ENCODE results near the gene MADCAM1. TPM values are rescaled to one million over a fixed set of nuclear protein-coding genes. Genes with fewer than 3 reads are reported as not detected.

Gene MADCAM1
- total RNA-seq, 4 donors from 2014 or later, result 0.56 to 3.1 TPM; not detected in 2

- 83 to 92% methylated on average over 18 to 20 of the region's 22 CpGs for WGBS, 2 donors
- TF ChIP-seq CTCF (IDR thresholded peaks at IDR 0.05) (no peak), POLR2A (IDR thresholded peaks at IDR 0.05) (no peak)
- intact Hi-C loops (cut with DNase I), result no loop called here
Measured at GRCh38 chr19:453606-454005, 42.7 kb upstream of the MADCAM1 start.

GRCh38 chr19:455031-455705 lies 41.1 kb upstream of the MADCAM1 start:
- Histone ChIP-seq H3K4me3 (replicated peaks in 1 of 3) (no peak overlapping the region), H3K27me3 (no peaks in the 10 kb centered on the region), H3K4me1 (peaks cover 0 to 4% of the 10 kb centered on the region in 2 donors), H3K36me3 (no peaks in the 10 kb centered on the region), H3K9me3 (no peaks in the 10 kb centered on the region), H3K27ac (no peak overlapping the region)
- TF ChIP-seq CTCF (IDR thresholded peaks at IDR 0.05), result no peak
- TF ChIP-seq POLR2A (IDR thresholded peaks at IDR 0.05), result no peak
- intact Hi-C loops (cut with DNase I), result no loop called here
- WGBS, 2 donors, result 97 to 99% methylated on average over 27 to 38 of the region's 39 CpGs
- no peak for DNase-seq

More at GRCh38 chr19:453606-454005, 42.7 kb upstream of the MADCAM1 start:
- no peak overlapping the region for H3K27ac ChIP-seq
- DNase-seq, result no peak
- no peaks in the 10 kb centered on the region for H3K27me3 ChIP-seq
- no peaks in the 10 kb centered on the region for H3K36me3 ChIP-seq
- no peak overlapping the region for H3K4me3 ChIP-seq (replicated peaks in 1 of 3)
- no peaks in the 10 kb centered on the region for H3K9me3 ChIP-seq
- no peaks in the 10 kb centered on the region for H3K4me1 ChIP-seq

GRCh38 chr19:455851-456546 lies 40.3 kb upstream of the MADCAM1 start:
- H3K9me3 ChIP-seq, result no peaks in the 10 kb centered on the region
- no peak overlapping the region for H3K27ac ChIP-seq
- no peak overlapping the region for H3K4me3 ChIP-seq (replicated peaks in 1 of 3)
- no peak for TF ChIP-seq CTCF (IDR thresholded peaks at IDR 0.05)
- TF ChIP-seq POLR2A (IDR thresholded peaks at IDR 0.05), result no peak
- peaks cover 0 to 4% of the 10 kb centered on the region in 2 donors for H3K4me1 ChIP-seq
- 88 to 92% methylated on average over 19 to 24 of the region's 31 CpGs for WGBS, 2 donors
- intact Hi-C loops (cut with DNase I), result no loop called here
- no peaks in the 10 kb centered on the region for H3K27me3 ChIP-seq
- H3K36me3 ChIP-seq, result no peaks in the 10 kb centered on the region
- DNase-seq, result no peak

- no peaks in the 10 kb centered on the region for H3K36me3 ChIP-seq
- no peak overlapping the region for H3K4me3 ChIP-seq (replicated peaks in 1 of 3)
- no peaks in the 10 kb centered on the region for H3K9me3 ChIP-seq
- WGBS, 2 donors, result 86 to 94% methylated on average over 17 to 18 of the region's 18 CpGs
- intact Hi-C loops (cut with DNase I), result no loop called here
- H3K27me3 ChIP-seq, result no peaks in the 10 kb centered on the region
- H3K4me1 ChIP-seq, result peaks cover 4 to 6% of the 10 kb centered on the region in 2 donors
- H3K27ac ChIP-seq, result no peak overlapping the region
- TF ChIP-seq CTCF (IDR thresholded peaks at IDR 0.05) (no peak), POLR2A (IDR thresholded peaks at IDR 0.05) (no peak)
- DNase-seq, result no peak
Measured at GRCh38 chr19:456547-457110, 39.7 kb upstream of the MADCAM1 start.

DNA sequence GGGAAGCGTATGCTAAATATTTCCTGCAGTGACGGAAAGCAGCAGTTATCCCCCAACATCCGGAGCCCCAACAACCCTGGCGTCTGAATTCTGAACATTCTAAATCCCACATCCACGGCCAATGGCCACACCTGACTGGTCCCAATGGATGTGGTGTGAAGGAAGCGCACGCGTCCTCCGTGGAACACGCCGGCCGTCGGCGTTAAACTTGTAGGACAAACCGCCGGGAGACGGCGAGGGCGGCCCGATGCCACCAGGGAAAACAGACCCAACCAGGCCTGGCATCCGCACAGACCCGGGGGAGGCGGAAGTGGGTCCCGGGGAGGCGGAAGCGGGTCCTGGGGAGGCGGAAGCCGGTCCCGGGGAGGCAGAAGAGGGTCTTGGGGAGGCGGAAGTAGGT lies 38.6 kb upstream of the MADCAM1 start:
- TF ChIP-seq CTCF (IDR thresholded peaks at IDR 0.05) (no peak), POLR2A (IDR thresholded peaks at IDR 0.05) (no peak)
- no peaks in the 10 kb centered on the region for H3K36me3 ChIP-seq
- no peaks in the 10 kb centered on the region for H3K9me3 ChIP-seq
- no peak for DNase-seq
- H3K27ac ChIP-seq, result no peak overlapping the region
- no peak overlapping the region for H3K4me3 ChIP-seq (replicated peaks in 1 of 3)
- intact Hi-C loops (cut with DNase I), result no loop called here
- WGBS, 2 donors, result 94 to 96% methylated on average over 30 of the region's 30 CpGs
- no peaks in the 10 kb centered on the region for H3K27me3 ChIP-seq
- peaks cover 4 to 7% of the 10 kb centered on the region in 2 donors for H3K4me1 ChIP-seq

All from thyroid gland (tissue), 4 donors.